ENCODE measurements around the gene EIF5A. TPM values are rescaled to one million over a fixed set of nuclear protein-coding genes. Genes with fewer than 3 reads are reported as not detected.

The EIF5A gene
- total and polyA plus RNA-seq, 9 of the 15 experiments (the other 6 are each of a cell fraction or from before 2014, with no cell fraction given) = 22.9 to 1,163 (median 772) TPM

DNA sequence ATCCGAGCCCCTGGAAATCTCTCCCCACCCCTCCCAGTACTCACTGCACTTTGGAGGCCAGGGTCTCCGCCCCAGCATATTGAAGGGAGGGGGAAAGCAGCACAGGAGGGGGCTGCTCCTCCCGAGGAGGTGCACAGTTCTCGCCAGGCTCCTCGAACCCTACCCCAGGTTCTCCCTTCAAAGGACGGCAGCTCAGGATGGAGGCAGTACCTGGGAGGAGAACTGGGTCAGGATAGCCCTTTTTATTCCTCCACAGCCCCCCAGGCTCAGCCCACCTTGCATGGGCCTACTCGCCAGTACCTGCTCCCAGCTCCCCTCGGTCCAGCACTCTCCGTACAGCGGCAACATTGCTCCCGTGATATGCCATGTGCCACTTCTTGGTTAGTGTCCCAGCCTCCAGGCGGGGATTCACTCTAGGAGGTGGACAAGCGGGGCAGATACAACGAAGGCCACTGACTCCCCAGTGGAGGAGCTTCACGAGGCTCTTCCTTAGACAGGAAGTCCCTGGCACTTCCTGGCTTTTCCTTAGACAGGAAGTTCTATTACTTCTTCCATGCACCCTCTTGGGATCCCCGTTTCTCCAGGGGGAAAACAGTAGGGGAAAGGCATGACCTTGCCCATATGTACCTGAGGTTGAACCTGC is 9.9 kb downstream of the EIF5A start:
- Histone ChIP-seq H3K4me1 (replicated peaks in 1 of 2; ENCODE audit: control insufficient read depth in 2 of 2, insufficient read depth in 2 of 2, low read length in 2 of 2) (peaks cover 5 to 26% of the 10 kb centered on the region in 2 experiments; a peak in 3 of 5 replicates), H3K27ac (ENCODE audit: extremely low read depth, low read depth, low read length) (no peak overlapping the region), H3K4me3 (no peak overlapping the region), H3K9me3 (replicated peaks; ENCODE audit: control insufficient read depth, insufficient read depth, low read depth, low read length) (no peaks in the 10 kb centered on the region), H3K9me1 (ENCODE audit: control insufficient read depth, insufficient read depth, low read length) (peaks cover 3% of the 10 kb centered on the region), H3K9ac (ENCODE audit: insufficient read depth in 1 of 2, low read depth in 2 of 2, low read length in 2 of 2) (no peak overlapping the region), H3K36me3 (ENCODE audit: control insufficient read depth, insufficient read depth, low read length) (peaks cover 73% of the 10 kb centered on the region; the same call in 2 of the 3 replicates), H3K79me2 (ENCODE audit: control insufficient read depth, insufficient read depth, low read length) (peaks cover 11% of the 10 kb centered on the region), H3K4me2 (ENCODE audit: insufficient read depth, low read length) (no peak overlapping the region), H2AFZ (ENCODE audit: low read depth, low read length) (no peak overlapping the region), H4K20me1 (replicated peaks; ENCODE audit: control insufficient read depth, insufficient read depth, low read length) (peaks cover 5% of the 10 kb centered on the region), H3K27me3 (ENCODE audit: control insufficient read depth in 2 of 2, insufficient read depth in 2 of 2, low read length in 2 of 2) (no peaks in the 10 kb centered on the region)
- in situ Hi-C loops (cut with MboI) (no loop called here), intact Hi-C loops (cut with micrococcal nuclease) (no loop called here)
- ATAC-seq (no peak), FAIRE-seq (no peak), DNase-seq (ENCODE audit: extremely low read depth in 1 of 4, low spot score in 3 of 4) (no peak)
- BruUV-seq (replicated peaks) = no TSS peak
- POLR2A ChIA-PET = interaction anchor here (0.6 to 0.8 kb wide), 3 partner anchors 8 to 168 kb away, joined by 3 read pairs; no protein-coding TSS in a partner anchor
- CTCF ChIA-PET (ENCODE audit: low intra/inter-chr PET ratio) = no interaction called here
- TF ChIP-seq FOS (IDR thresholded peaks at IDR 0.05; ENCODE audit: extremely low read depth, insufficient read length) (no peak), ZNF140 (CRISPR knock-in tag; IDR thresholded peaks at IDR 0.05) (no peak), ZZZ3 (IDR thresholded peaks at IDR 0.05) (no peak), HNRNPL (IDR thresholded peaks at IDR 0.05; ENCODE audit: low read depth, low read length) (no peak), IRF1 (CRISPR knock-in tag; IDR thresholded peaks at IDR 0.05; ENCODE audit: borderline replicate concordance) (no peak)
- WGBS (ENCODE audit: insufficient coverage, low coverage, missing lambda C conversion rate) = 92% methylated on average over 11 of the region's 16 CpGs
